Uterus (tissue), 2 donors: ENCODE measurements around the gene ACTL8.

Source experiments
- POLR2A ChIP-seq, 2 donors: fragments of 450-650 bp; IDR thresholded peaks; one replicate each; pipeline ENCODE4 v1.6.1; 2016; ENCODE audit warnings: antibody characterized with exemption in 2 of 2, mild to moderate bottlenecking in 1 of 2, moderate library complexity in 1 of 2
- TF ChIP-seq, protein P1 (sequence below), 4 experiments: fragments of 200-600 bp in 2 of 4; fragments of 450-650 bp in 2 of 4; sonication (generic) in 2 of 4; IDR thresholded peaks; one replicate each; pipeline ENCODE4 v1.5.1; 2016 to 2019; ENCODE audit warnings: antibody characterized with exemption in 4 of 4, mild to moderate bottlenecking in 2 of 4, moderate library complexity in 1 of 4

DNA sequence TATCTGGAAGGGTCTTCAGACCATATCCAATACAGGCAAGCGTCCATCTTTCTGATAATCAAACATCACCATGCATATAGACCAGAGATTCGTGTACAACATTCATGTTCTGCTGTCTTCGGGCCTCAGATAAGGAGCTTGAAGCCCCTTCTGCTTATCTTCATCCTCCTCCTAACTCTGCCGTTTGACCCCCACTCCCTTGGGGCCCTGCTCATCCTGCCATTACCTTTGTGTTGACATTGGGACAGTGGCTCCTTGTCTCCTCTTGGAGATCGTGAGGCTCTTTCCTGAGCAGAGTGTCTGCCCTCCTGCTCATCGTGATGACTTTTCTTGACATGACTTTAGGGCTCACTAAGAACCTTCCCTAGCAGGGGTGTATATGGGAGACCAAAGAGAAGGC is 37.3 kb downstream of the ACTL8 start:
- TF ChIP-seq, protein P1, sequence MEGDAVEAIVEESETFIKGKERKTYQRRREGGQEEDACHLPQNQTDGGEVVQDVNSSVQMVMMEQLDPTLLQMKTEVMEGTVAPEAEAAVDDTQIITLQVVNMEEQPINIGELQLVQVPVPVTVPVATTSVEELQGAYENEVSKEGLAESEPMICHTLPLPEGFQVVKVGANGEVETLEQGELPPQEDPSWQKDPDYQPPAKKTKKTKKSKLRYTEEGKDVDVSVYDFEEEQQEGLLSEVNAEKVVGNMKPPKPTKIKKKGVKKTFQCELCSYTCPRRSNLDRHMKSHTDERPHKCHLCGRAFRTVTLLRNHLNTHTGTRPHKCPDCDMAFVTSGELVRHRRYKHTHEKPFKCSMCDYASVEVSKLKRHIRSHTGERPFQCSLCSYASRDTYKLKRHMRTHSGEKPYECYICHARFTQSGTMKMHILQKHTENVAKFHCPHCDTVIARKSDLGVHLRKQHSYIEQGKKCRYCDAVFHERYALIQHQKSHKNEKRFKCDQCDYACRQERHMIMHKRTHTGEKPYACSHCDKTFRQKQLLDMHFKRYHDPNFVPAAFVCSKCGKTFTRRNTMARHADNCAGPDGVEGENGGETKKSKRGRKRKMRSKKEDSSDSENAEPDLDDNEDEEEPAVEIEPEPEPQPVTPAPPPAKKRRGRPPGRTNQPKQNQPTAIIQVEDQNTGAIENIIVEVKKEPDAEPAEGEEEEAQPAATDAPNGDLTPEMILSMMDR (IDR thresholded peaks at IDR 0.05), result no peak
- no peak for TF ChIP-seq POLR2A (IDR thresholded peaks at IDR 0.05)
